H9 (cell line): Measurements from ENCODE around the gene FAM76B. TPM values are rescaled to one million over a fixed set of nuclear protein-coding genes. Genes with fewer than 3 reads are reported as not detected.

Experiments
- DNase-seq: peaks from one replicate; pipeline ENCODE4 v3.0.0-alpha.2; 2017
- H2AFZ ChIP-seq: one replicate; pipeline ENCODE4 v1.6.1; 2013; ENCODE audit warnings: mild to moderate bottlenecking, low read length, control low read depth, moderate library complexity
- H2AK5ac ChIP-seq: 2 replicates; pipeline ENCODE4 v1.6.1; 2013; ENCODE audit warnings: low read length, control low read depth, mixed read lengths; ENCODE audit not compliant: insufficient read length
- H2BK120ac ChIP-seq: one replicate; pipeline ENCODE4 v1.6.1; 2013; ENCODE audit warnings: low read depth, mild to moderate bottlenecking, low read length, control low read depth, inconsistent platforms; ENCODE audit not compliant: poor library complexity, severe bottlenecking
- H2BK12ac ChIP-seq: 2 replicates; pipeline ENCODE4 v1.6.1; 2013; ENCODE audit warnings: low read length, control low read depth, mixed read lengths, low read depth; ENCODE audit not compliant: insufficient read length
- H2BK15ac ChIP-seq: 2 replicates; pipeline ENCODE4 v1.6.1; 2013; ENCODE audit warnings: low read depth, low read length, control low read depth
- H2BK20ac ChIP-seq: one replicate; pipeline ENCODE4 v1.6.1; 2013; ENCODE audit warnings: low read depth, mild to moderate bottlenecking, low read length, control low read depth, inconsistent platforms; ENCODE audit not compliant: poor library complexity, severe bottlenecking
- H2BK5ac ChIP-seq: 2 replicates; pipeline ENCODE4 v1.6.1; 2013; ENCODE audit warnings: low read length, control low read depth, mixed read lengths; ENCODE audit not compliant: insufficient read length
- H3K14ac ChIP-seq: 2 replicates; pipeline ENCODE4 v1.6.1; 2013; ENCODE audit warnings: low read length, control low read depth; ENCODE audit not compliant: insufficient read depth
- H3K18ac ChIP-seq: 2 replicates; pipeline ENCODE4 v1.6.1; 2013; ENCODE audit warnings: low read depth, mild to moderate bottlenecking, mixed read lengths, low read length, control low read depth; ENCODE audit not compliant: insufficient read length
- H3K23ac ChIP-seq: 2 replicates; pipeline ENCODE4 v1.6.1; 2013; ENCODE audit warnings: low read length, control low read depth, mixed read lengths, low read depth; ENCODE audit not compliant: insufficient read length
- H3K23me2 ChIP-seq: 2 replicates; pipeline ENCODE4 v1.6.1; 2013; ENCODE audit warnings: low read depth, mild to moderate bottlenecking, mixed read lengths, low read length, control low read depth; ENCODE audit not compliant: insufficient read length, poor library complexity, severe bottlenecking
- H3K27ac ChIP-seq: 2 replicates; pipeline ENCODE4 v1.5.1; 2013; ENCODE audit warnings: low read length, control low read depth, mixed read lengths, low read depth; ENCODE audit not compliant: insufficient read length
- H3K27me3 ChIP-seq: 2 replicates; pipeline ENCODE4 v1.6.1; 2013; ENCODE audit warnings: low read length, control low read depth, inconsistent platforms; ENCODE audit not compliant: insufficient read depth
- H3K4ac ChIP-seq: 2 replicates; pipeline ENCODE4 v1.6.1; 2013; ENCODE audit warnings: low read depth, mild to moderate bottlenecking, control low read depth, inconsistent platforms, low read length, moderate library complexity
- H3K4me1 ChIP-seq: 2 replicates; pipeline ENCODE4 v1.6.1; 2013; ENCODE audit warnings: low read length, control low read depth, inconsistent platforms; ENCODE audit not compliant: insufficient read depth
- H3K4me2 ChIP-seq: 2 replicates; pipeline ENCODE4 v1.6.1; 2013; ENCODE audit warnings: low read length, control low read depth, mixed read lengths; ENCODE audit not compliant: insufficient read length, insufficient read depth
- H3K56ac ChIP-seq: 2 replicates; pipeline ENCODE4 v1.6.1; 2013; ENCODE audit warnings: low read depth, mild to moderate bottlenecking, mixed read lengths, low read length, control low read depth; ENCODE audit not compliant: insufficient read length
- H3K79me1 ChIP-seq: 2 replicates; pipeline ENCODE4 v1.6.1; 2013; ENCODE audit warnings: low read depth, mild to moderate bottlenecking, moderate library complexity, low read length, control low read depth, inconsistent platforms; ENCODE audit not compliant: insufficient read depth, poor library complexity, severe bottlenecking
- H3K79me2 ChIP-seq: 2 replicates; pipeline ENCODE4 v1.6.1; 2013; ENCODE audit warnings: low read length, control low read depth, inconsistent platforms; ENCODE audit not compliant: insufficient read depth
- H3K9ac ChIP-seq: 2 replicates; pipeline ENCODE4 v1.6.1; 2013; ENCODE audit warnings: low read length, control low read depth, mixed read lengths; ENCODE audit not compliant: insufficient read length; ENCODE audit errors: extremely low read depth
- H3K9me3 ChIP-seq: one replicate; pipeline ENCODE4 v1.6.1; 2013; ENCODE audit warnings: low read depth, low read length, inconsistent platforms; ENCODE audit not compliant: control insufficient read depth
- H3T11ph ChIP-seq: one replicate; pipeline ENCODE4 v1.6.1; 2013; ENCODE audit warnings: mild to moderate bottlenecking, low read length, control low read depth, inconsistent platforms
- H4K20me1 ChIP-seq: one replicate; pipeline ENCODE4 v1.6.1; 2013; ENCODE audit not compliant: control insufficient read depth, insufficient read length, insufficient read depth
- H4K5ac ChIP-seq: 2 replicates; pipeline ENCODE4 v1.6.1; 2013; ENCODE audit warnings: low read depth, mild to moderate bottlenecking, mixed read lengths, low read length, control low read depth; ENCODE audit not compliant: insufficient read length
- H4K8ac ChIP-seq: replicated peaks from 2 replicates; pipeline ENCODE4 v1.6.1; 2013; ENCODE audit warnings: low read length, control low read depth, mixed read lengths, low read depth; ENCODE audit not compliant: insufficient read length
- H4K91ac ChIP-seq: 2 replicates; pipeline ENCODE4 v1.6.1; 2013; ENCODE audit warnings: low read depth, mild to moderate bottlenecking, moderate library complexity, mixed read lengths, low read length, control low read depth; ENCODE audit not compliant: insufficient read length
- H3K27ac Mint-ChIP-seq, 3 experiments: 2 replicates in 2 of 3; 3 replicates in 1 of 3; pipeline ENCODE4 v1.8.0; 2020 to 2021; ENCODE audit warnings: mixed read lengths in 3 of 3, mild to moderate bottlenecking in 1 of 3, moderate library complexity in 1 of 3
- H3K27me3 Mint-ChIP-seq: 2 replicates; pipeline ENCODE4 v1.8.0; 2021; ENCODE audit warnings: low read depth, mild to moderate bottlenecking, moderate library complexity, mixed read lengths
- H3K36me3 Mint-ChIP-seq, 3 experiments: 2 replicates in 2 of 3; 3 replicates in 1 of 3; pipeline ENCODE4 v1.8.0; 2020 to 2021; ENCODE audit warnings: low read depth in 3 of 3, mixed read lengths in 3 of 3; ENCODE audit not compliant: insufficient read depth in 1 of 3
- H3K4me1 Mint-ChIP-seq, 2 experiments: 2 replicates each; pipeline ENCODE4 v1.8.0; 2020; ENCODE audit warnings: mixed read lengths in 2 of 2
- H3K4me3 Mint-ChIP-seq, 2 experiments: 2 replicates in 1 of 2; 3 replicates in 1 of 2; pipeline ENCODE4 v1.8.0; 2020 to 2021; ENCODE audit warnings: mild to moderate bottlenecking in 2 of 2, mixed read lengths in 2 of 2, moderate library complexity in 1 of 2
- H3K9me3 Mint-ChIP-seq, 2 experiments: 2 replicates in 1 of 2; 3 replicates in 1 of 2; pipeline ENCODE4 v1.8.0; 2020; ENCODE audit warnings: mild to moderate bottlenecking in 2 of 2, mixed read lengths in 2 of 2, moderate library complexity in 1 of 2
- total RNA-seq: library from RNA; stranded (reverse); gene quantifications from 2 replicates; pipeline ENCODE4 v1.2.1, GENCODE V29; 2021
- TF ChIP-seq, protein P1 (sequence below): fragments of 200-600 bp; sonication (generic); conservative IDR thresholded peaks from 3 replicates; pipeline ENCODE4 v1.8.0; 2021; ENCODE audit warnings: antibody characterized with exemption, mild to moderate bottlenecking

FAM76B gene
- total RNA-seq, 1 experiment from 2014 or later: 31.5 TPM

DNA sequence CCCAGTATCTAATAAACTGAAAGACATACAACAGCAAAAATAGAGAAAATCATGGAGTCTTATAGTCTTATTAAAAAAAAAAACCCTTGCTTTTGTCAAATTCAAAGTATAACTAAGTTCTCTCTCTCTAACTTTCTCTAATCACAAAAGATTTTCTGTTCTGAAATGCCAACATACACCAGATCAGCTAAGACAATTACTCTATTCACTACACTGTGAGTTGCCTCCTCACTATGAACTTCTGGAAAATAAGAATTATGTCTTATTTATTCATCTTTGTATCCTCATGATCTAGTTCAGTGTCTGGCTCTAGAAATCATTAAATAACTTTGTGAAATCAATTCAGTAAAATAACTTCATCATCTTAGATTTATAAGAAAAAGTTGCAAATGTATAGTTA lies 12.7 kb downstream of the FAM76B start:
- Histone ChIP-seq H2BK120ac (no peak overlapping the region), H4K5ac (no peak overlapping the region), H3K4me2 (no peak overlapping the region), H2BK20ac (no peak overlapping the region), H2BK5ac (no peak overlapping the region), H3K9ac (no peak overlapping the region), H4K8ac (no peak overlapping the region), H2BK15ac (no peak overlapping the region), H4K20me1 (no peaks in the 10 kb centered on the region), H3K23ac (no peak overlapping the region), H3K23me2 (no peaks in the 10 kb centered on the region), H3K56ac (no peak overlapping the region), H2BK12ac (no peak overlapping the region), H3K9me3 (no peaks in the 10 kb centered on the region), H3K79me1 (no peaks in the 10 kb centered on the region), H3K27me3 (no peaks in the 10 kb centered on the region), H3K14ac (no peak overlapping the region), H3T11ph (no peak overlapping the region), H4K91ac (no peak overlapping the region), H3K18ac (no peak overlapping the region), H3K4me1 (no peaks in the 10 kb centered on the region), H3K79me2 (no peaks in the 10 kb centered on the region), H2AK5ac (no peak overlapping the region), H3K27ac (no peak overlapping the region), H2AFZ (no peak overlapping the region), H3K4ac (no peak overlapping the region)
- no peak for DNase-seq
- Mint-ChIP-seq H3K4me3 (no peak overlapping the region), H3K27ac (no peak overlapping the region), H3K4me1 (peaks cover 0 to 2% of the 10 kb centered on the region in 2 experiments; a peak in 1 of 4 replicates), H3K9me3 (no peaks in the 10 kb centered on the region), H3K27me3 (no peaks in the 10 kb centered on the region), H3K36me3 (peaks cover 21 to 77% (median 77%) of the 10 kb centered on the region in 3 experiments)
- TF ChIP-seq, protein P1, sequence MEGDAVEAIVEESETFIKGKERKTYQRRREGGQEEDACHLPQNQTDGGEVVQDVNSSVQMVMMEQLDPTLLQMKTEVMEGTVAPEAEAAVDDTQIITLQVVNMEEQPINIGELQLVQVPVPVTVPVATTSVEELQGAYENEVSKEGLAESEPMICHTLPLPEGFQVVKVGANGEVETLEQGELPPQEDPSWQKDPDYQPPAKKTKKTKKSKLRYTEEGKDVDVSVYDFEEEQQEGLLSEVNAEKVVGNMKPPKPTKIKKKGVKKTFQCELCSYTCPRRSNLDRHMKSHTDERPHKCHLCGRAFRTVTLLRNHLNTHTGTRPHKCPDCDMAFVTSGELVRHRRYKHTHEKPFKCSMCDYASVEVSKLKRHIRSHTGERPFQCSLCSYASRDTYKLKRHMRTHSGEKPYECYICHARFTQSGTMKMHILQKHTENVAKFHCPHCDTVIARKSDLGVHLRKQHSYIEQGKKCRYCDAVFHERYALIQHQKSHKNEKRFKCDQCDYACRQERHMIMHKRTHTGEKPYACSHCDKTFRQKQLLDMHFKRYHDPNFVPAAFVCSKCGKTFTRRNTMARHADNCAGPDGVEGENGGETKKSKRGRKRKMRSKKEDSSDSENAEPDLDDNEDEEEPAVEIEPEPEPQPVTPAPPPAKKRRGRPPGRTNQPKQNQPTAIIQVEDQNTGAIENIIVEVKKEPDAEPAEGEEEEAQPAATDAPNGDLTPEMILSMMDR: no peak
